ENCODE data around the gene FAM107A. TPM values are rescaled to one million over a fixed set of nuclear protein-coding genes. Genes with fewer than 3 reads are reported as not detected.

Gene FAM107A
- total RNA-seq, 1 experiment from 2014 or later, result not detected

GRCh38 chr3:58555203-58555602 is 22.0 kb downstream of the FAM107A start:
- RAD21 ChIA-PET (ENCODE audit: low non-redundant PET in 1 of 2, low total read pairs in 2 of 2, uncharacterized antibody in 2 of 2, unreplicated experiment in 2 of 2), result interaction anchor here in 1 of 2 experiments (0.7 kb wide), 1 partner anchor 221 kb away, joined by 3 read pairs; no protein-coding TSS in a partner anchor
- 0 out of 4 replicates have a peak, but pooled peaks cover 0 to 2% of the 10 kb centered on the region in 2 experiments for H3K9me3 ChIP-seq (ENCODE audit: control insufficient read depth in 1 of 2, insufficient read depth in 1 of 2, low read depth in 1 of 2, low read length in 2 of 2)
- H3K4me1 ChIP-seq (ENCODE audit: control insufficient read depth in 1 of 2, insufficient read depth in 2 of 2, low read length in 2 of 2), result no peaks in the 10 kb centered on the region
- TF ChIP-seq EZH2 (IDR thresholded peaks at IDR 0.05), result no peak
- TF ChIP-seq ZBTB33 (IDR thresholded peaks at IDR 0.05; ENCODE audit: extremely low read depth, insufficient replicate concordance, low read length), result no peak
- TF ChIP-seq ZFX (IDR thresholded peaks at IDR 0.05), result no peak
- TF ChIP-seq MAX (IDR thresholded peaks at IDR 0.05), result no peak
- TF ChIP-seq YY1 (IDR thresholded peaks at IDR 0.05; ENCODE audit: extremely low read depth, insufficient replicate concordance, low read depth, low read length), result no peak
- no peak for TF ChIP-seq CBX3 (IDR thresholded peaks at IDR 0.05; ENCODE audit: low read depth)
- no peak for TF ChIP-seq RAD21 (IDR thresholded peaks at IDR 0.05; ENCODE audit: low read depth)
- no peak for TF ChIP-seq POLR2A (IDR thresholded peaks at IDR 0.05; ENCODE audit: borderline replicate concordance, extremely low read depth, insufficient read depth, insufficient read length)
- TF ChIP-seq REST (IDR thresholded peaks at IDR 0.05; ENCODE audit: low read depth), result no peak
- no peak for TF ChIP-seq SRF (IDR thresholded peaks at IDR 0.05; ENCODE audit: low read depth)
- no peak for TF ChIP-seq ELF1 (IDR thresholded peaks at IDR 0.05; ENCODE audit: borderline replicate concordance, low read depth)
- TF ChIP-seq ATF3 (IDR thresholded peaks at IDR 0.05), result no peak
- H3K9ac ChIP-seq (ENCODE audit: low read length), result no peak overlapping the region
- no peaks in the 10 kb centered on the region for H3K27me3 ChIP-seq (ENCODE audit: insufficient read depth, low read length)
- no peaks in the 10 kb centered on the region for H3K79me2 ChIP-seq (ENCODE audit: insufficient read depth, low read length)
- H3K9me2 ChIP-seq (ENCODE audit: insufficient read depth), result no peaks in the 10 kb centered on the region
- DNase-seq (ENCODE audit: low read depth, low spot score) (no peak), ATAC-seq (no peak)
- POLR2A ChIA-PET, result no interaction called here
- no TSS peak for BruUV-seq (replicated peaks)
- CTCF ChIA-PET, result interaction anchor here (1.8 kb wide), 1 partner anchor 26 kb away, joined by 5 read pairs; no protein-coding TSS in a partner anchor
- intact Hi-C loops (cut with micrococcal nuclease), result no loop called here
- H4K20me1 ChIP-seq (ENCODE audit: insufficient read depth), result no peaks in the 10 kb centered on the region
- H3K4me2 ChIP-seq (ENCODE audit: low read length), result no peak overlapping the region
- H3K27ac ChIP-seq (ENCODE audit: low read depth, low read length), result no peak overlapping the region
- no peak overlapping the region for H3K4me3 ChIP-seq (replicated peaks in 1 of 2; ENCODE audit: low read depth in 1 of 2, low read length in 2 of 2)
- no peak overlapping the region for H2AFZ ChIP-seq (ENCODE audit: low read depth, low read length, poor library complexity, severe bottlenecking)
- no peaks in the 10 kb centered on the region for H3K36me3 ChIP-seq (ENCODE audit: control insufficient read depth in 1 of 2, insufficient read depth in 2 of 2, low read length in 2 of 2)
